Measurements from ENCODE around the gene KCNK5.

The KCNK5 gene

DNA sequence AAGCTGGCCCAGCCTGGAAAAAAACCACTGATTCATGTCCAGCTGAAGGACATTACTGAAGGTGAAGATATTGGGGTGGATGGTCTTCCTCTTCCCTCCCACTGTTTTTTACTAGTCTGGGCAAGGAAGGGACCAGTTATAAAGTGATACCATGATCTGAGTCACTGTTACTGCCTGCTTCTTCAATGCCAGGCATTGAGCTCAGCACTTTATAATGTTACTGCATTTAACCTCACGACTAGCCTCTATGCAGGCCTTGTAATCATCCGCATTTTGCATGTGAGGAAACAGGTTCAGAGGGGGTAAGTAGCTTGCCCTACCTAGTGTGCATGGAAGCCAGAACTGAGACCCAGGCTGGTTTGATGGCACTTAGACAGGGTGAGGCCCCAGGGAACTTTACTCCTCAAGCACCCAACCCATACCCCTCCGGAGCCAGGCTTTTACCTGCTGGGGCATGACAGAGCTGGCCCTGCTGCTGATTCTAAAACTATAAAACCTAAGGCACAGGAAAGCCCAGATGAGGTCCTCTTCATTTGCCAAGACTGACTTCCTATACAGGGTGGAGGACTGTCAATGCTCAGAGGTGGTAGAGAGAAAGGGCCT lies 11.0 kb upstream of the KCNK5 start:
- DNase-seq: no peak

DNA sequence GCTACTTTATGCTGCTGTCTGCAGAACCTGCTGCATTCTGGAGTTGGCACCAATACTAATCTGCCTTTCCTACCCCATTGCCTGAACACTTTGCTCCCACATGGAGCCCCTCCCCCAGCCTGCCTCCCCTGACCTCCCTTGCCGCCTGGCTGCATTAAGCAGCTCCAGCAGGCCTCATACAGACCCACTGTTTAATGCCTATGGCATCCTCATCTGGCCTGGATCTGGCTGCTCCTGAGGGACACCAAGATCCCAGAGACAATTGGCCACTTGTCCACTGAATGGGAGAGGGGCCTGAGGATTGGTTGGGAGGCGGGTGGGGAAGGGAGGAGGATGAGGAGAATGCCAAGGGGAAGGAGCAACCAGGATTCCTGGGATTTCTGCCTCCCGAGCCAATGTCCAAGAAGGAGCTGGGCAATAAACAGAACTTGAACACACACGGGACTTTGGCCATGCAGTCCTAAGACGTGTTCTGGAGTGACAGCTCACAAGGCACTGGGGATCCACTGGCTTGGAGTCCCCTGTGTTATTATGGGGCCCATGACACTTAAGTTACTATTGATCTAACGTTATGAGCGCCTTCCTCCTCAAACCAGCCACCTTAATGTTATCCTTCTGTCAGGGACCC lies 10.4 kb upstream of the KCNK5 start:
- DNase-seq: no peak

DNA sequence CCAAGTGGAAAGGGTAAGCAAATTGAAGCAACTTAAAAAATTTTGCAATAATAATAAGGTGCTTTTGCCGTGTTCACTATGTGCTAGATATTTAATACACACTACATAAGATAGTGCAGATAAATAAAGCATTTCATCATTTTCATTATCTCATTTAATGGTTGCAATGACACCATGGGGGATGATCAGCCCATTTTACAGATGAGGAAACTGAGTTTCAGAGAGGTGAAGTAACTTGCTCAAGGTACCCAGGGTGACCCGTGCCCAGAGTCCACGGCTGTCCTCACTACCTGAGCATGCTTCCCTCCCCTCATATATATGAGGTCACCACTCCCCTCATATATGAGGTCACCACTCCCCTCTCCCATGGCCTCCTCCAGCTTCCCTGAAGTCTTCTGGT lies 7.5 kb upstream of the KCNK5 start:
- DNase-seq: no peak

DNA sequence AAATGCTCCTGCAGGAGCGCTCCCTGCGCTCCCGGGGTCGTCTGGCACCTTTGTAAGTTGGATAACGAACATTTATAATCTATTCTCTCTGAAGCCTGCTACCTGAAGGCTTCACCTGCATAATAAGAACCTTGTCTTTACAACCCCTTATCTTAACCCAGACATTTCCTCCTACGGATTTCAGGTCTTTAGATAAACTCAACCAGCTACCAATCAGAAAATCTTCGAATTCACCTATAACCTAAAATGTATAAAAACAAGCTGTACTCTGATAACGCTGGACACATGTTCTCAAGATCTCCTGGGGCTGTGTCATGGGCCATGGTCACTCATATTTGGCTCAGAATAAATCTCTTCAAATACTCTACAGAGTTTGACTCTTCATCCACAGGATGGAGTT lies 4.1 kb upstream of the KCNK5 start:
- no peak for DNase-seq

DNA sequence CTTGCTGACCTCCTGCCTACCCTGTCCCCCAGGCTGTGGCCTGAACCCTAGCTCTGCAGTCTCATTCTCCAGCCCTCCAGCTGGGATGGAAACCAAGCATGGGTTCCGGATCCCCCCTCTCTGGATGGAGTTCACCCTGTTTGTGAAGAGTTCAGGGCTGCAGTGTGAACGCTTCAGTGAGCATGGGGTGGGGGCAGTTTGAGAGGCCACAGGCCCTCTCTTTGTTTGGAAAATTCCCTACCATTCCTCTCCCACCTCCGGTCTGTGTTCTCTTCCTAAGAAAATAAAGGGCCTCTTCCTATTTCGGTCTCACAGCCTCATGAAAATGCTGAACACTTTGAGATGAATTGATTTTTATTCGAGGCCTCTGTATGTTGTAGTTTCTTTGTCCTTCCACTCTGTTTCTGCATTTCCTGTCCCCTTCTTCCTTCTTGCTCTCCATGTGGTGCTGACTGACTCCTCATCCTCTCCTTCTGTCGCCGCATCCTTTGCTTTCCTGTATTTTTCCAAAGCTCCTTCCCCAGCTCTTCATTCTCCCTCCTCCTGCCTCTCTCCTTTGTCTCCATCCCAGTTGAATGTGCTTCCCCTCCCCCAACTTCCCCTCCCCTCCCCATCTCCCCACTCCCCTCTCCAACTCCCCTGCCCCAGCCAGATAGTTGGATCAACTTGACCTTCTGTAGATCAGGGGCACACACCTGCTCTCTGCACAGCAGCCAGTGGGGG lies 2.4 kb upstream of the KCNK5 start:
- no peak for DNase-seq

DNA sequence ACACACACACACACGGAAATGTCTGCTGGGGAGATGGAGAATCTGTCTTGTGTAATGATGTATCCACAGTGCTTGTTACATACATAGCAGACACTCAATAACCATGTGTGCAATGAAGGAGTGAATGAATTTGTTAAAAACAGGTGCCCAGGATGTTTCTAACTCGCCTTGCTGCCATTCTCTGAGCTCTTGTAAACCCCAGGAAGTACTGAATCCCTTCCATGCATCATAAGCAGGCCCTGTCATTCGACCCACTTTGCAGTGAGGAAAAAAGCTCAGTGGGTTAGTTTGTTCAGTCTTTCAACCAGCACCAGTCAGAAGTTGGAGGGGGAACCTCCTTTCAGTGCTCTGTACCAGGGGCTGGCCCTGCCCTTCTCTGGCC lies 1.4 kb upstream of the KCNK5 start:
- DNase-seq: no peak

DNA sequence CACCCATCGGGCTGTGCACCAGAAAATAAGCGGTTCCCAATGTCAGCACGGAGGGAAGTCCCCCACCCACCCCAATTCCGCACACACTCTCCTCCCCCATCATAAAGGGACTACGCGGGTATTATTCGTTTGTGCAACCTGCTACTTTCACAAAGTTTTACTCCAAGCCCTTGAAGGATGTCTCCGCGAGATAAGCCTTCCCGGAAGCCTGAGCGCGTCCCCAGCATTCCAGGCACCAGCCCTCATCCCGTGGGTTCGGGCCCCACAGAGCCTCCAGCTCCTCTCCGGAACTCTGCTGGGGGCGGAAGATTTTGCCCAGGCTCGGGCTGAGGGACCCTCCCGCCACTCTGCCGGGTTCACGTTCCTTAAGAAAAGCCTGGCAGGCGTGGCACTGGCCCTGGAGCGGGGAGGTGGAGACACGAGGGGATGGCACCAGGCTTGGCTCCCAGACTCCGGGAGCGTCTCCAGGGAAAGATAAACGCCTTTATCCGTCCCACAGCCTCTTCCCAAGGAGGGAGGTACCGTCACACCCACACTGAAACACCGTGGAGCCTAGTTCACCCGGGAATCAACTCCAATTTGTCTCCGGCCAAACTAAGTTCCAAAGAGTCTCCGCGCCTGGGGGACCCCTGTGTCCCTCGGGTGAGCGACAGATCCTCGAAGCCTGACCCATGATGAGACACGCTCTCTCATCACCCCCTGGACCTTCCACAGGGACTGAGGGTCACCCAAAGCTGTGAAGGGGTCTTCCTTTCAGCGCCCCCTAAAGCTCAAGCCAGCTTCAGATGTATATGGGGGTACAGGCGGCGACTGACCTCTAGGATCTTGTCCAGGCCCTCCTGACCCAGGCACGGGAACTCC lies 934 bp downstream of the KCNK5 start:
- no peak for DNase-seq

DNA sequence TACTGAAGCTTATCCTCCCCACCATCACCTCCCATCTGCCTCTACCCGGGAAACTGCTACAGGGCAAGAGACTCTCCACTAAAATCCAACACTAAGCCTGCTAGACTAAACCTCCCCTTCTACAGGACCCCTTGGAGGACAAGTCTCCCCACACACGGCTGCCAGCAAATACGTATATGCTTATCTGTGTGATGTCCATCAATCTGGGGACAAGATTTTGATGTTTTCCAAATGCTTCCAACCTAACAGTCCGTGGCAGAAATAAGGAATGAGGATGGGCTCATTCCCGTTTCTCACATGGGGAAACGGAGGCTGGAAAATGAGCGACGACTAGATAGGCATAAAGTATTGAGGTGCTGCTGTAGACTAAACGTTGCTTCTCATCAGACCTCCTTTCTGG lies 1.8 kb downstream of the KCNK5 start:
- no peak for DNase-seq

DNA sequence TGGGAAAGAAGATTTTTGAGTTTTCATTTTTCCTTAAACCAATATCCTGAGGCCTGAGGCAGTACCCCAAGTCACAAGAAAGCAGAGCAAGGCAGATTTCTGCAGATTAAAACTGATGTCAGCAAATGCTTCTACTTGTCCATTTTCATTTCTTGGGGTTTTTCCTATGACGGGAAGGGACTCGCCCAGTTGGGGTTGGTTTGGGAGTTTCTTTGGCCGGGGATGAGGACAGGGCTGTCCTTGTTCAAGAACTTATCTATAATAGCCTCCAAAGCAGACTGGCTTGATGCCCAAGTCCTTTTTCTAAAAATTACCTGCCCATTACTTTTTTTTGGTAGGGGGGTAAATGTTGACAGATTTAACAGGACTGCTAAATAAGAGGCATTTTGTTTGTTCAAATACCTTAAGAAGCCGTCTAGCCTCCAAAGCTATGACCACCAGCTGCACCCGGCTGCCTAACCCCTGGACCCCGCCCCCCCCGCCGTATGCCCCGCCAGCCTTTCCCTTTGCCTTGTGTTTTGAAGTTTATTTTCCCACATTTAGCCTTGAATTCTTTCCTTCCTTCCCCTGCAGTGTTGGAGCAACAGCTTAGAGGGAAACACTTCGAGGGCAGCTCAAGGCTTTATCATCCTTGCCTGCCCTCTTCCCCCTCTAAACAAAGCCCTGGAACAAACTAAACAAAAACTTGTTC lies 2.5 kb downstream of the KCNK5 start:
- no peak for DNase-seq

DNA sequence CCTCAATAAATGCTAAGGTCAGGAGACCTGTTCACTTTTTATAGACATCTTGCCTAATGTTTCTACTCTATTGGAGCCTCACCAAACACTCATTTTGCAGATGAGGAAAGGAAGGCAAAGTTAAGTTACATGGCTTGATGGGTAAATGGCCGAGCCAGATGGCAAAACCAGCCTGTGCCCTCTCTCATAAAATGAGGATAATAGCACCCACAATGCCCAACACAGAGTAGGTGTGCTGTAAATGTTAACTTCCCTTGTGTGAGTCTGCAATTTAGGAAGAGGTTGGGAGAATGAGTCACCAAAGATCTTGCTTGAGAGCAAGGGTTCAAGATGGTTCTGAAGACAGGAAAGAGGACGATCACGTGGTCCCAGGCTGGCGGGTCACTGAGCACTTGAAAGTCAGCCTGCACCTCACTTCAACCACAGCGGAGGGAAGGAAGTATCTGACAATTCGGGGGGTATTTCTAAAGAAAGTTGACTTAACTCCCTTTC lies 3.3 kb downstream of the KCNK5 start:
- no peak for DNase-seq

DNA sequence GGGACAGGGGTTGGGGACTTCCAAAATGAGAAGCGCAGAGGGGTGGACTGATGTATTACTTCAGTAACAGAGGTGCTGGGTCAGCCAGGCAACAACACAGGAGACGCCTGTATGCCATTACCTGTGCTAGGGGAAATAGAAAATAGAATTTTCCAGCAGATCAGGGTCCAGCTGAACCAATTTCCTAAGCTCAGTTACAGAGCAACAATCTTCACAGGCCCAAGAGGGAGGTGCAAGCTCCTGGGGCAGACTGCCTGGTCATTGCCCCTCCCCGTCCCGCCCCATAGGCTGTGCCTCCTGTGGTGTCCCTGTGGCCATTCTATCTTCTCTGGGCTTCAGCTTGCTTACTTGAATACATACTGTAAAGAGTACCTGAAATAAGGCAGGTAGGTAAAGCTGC lies 3.7 kb downstream of the KCNK5 start:
- DNase-seq: no peak

DNA sequence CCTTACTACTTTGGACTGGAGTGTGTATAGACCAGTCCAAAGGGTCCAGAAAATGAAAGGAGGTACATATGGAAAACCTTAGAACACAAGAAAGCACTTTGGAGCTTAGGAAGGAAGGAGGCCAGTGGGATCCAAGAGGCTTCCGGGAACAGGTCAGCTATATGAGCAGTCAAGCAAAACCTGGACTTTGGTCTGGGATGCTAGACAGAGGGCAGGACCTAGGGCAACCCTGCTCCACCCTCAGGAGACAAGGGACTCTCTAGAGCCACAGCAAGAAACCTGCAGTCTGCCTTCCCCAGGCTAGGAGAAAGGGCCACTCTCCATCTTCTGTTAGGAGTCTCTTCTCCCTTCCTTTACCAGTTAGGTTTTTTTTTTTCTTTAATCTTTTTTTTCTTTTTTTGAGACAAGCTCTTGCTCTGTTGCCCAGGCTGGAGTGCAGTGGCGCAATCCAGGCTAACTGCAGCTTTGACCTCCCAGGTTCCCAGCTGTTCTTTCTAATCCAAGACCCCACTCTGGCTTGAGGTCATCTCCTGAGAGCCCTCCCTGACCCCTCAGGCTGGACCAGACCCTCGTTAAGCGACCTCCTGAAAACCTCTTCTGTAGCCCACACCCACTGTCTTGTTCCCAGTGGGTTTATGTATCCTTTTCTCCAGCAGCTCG lies 4.6 kb downstream of the KCNK5 start:
- no peak for DNase-seq

DNA sequence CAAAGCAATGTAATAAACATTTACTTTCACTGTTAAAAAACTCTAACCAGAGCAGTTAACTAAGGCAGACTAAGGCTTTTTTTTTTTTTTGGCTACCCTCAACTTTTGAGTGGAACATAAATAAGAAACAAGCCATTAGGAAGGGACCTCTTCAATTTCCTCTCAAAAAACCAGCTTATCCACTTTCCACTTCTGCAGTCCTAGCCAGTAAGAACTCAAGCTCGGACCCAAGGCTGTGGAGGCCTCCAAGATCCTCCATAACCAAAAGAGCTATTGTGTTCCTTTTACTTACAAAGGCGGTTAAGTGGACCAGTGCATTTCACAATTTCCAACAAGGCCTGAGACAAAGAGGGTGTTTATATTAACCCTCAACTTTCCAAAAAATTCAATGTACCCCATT lies 5.3 kb downstream of the KCNK5 start:
- DNase-seq: no peak

DNA sequence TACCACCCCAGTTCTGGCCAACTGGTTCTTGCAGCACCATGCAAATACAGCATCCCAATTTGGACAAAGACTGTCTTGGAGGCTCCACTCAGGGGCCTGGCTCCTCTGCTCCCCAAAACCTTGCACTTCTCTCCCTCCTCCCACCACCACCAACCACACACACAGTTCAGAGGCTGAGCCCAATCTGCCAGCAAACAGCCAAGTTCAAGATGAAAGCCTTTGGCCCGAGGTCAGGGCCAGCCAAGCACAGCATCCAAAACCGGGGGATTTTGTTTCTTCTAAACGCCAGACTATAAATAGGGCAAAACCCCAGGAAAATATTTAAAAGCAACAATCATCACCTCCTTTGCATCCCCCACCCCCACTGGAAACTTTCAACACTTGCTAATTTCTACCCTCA lies 5.7 kb downstream of the KCNK5 start:
- DNase-seq: no peak

DNA sequence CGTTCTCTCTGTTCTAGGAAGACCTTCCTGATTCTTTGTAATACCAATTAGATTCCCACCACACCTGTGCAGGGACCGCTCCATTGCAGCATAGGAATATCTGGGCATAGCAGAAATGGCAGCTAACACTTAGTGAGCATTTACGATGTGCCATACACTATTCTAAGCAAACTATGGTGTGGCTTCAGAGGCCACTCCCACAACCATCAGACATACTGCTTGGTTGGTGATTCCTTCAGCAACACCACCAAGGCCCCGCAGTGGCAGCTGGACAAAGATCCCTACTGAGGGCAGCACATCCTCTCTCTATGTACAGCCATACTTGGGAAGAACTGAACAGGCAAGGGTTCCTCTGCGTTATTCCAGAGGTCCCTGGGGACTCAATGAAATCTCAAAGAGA lies 6.2 kb downstream of the KCNK5 start:
- DNase-seq: no peak

DNA sequence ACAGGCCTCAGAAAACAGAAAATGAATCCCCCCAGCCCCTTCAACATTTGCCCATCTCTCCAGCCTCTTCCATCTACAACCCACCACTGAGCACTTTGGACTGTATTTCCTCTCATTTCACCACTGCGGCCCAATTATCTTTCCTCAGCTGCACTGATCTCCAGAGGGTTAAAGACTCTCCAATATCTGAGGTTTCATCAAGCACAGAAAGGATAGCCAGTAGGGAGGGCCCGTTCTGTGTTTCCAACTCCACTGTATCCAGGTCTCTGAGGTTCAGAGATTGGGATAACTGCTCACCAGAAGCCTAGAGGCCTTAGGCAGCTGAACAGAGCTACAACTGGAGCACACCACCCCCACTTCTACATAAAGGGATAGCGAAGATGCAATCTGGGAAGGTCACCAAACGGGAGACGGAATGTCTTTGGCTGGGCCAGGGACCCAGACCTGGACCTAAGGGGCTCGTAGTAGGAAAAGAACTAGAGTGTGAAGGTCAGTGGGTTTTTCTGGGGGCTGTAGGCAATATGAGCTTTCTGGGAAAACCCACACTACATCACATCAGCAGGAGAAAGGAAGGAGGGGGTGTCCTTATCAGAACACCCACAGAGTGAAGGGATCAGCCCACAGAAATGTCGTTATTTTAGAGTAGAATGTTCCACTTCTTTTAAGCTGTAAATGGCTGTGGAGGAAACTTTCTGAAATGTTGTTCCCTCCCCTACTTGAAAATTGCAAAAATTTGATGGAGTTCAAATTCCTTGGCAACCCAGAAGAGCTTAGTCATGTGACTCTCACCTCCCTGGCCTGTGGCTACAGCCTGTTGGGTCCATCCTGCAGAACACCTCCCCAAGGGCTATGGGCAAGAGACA lies 7.3 kb downstream of the KCNK5 start:
- no peak for DNase-seq

DNA sequence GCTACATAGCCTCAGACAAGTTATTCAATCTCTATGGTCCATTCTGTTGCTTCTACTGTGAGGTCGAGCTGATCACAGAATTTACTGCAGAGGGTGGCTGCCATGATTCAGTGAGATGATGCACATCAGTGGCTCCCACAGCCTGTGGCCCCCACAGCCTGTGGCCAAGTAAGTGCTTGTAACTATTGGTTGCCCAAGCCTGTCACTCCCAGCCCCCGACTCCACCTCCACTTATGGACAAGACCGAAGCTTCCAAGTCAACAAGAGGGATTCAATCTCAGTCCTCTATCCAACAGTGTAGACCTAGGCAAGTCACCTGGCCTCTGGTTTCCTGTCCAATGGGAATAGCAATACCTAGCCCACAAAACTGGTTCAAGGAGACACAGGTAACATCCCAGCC lies 8.2 kb downstream of the KCNK5 start:
- DNase-seq: no peak

DNA sequence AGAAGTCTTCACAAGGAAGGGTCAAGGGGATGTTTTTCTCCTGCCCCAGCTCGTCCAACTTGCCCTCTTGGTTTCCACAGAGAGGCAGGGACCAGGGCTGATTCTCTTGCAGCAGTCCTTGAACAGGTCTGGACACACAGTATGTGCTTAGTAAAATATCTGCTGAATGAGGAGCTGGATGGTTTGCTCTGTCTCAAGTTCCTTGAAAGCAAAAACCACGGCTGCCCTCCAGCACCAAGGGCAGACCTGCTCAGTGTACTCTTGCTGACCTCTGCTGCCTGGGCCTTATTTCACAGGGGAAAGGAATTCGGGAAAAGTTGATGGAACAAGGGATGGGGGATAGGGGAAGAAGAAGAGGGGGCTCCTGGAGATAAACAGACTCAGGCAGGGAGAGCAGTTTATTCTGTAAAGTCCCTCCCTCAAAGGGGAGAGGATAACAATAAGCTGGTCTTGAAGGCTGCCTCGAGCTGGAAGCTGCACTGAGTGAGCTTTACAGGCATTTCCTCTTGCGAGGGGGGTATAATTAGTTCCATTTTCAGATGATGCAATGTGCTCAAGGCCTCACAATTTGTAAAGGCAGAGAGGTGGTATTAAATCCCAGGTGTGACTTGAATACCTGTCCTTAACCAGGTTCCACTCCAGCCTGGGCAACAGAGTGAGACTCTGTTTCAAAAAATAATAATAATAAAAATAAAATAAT lies 10.3 kb downstream of the KCNK5 start:
- DNase-seq: no peak

DNA sequence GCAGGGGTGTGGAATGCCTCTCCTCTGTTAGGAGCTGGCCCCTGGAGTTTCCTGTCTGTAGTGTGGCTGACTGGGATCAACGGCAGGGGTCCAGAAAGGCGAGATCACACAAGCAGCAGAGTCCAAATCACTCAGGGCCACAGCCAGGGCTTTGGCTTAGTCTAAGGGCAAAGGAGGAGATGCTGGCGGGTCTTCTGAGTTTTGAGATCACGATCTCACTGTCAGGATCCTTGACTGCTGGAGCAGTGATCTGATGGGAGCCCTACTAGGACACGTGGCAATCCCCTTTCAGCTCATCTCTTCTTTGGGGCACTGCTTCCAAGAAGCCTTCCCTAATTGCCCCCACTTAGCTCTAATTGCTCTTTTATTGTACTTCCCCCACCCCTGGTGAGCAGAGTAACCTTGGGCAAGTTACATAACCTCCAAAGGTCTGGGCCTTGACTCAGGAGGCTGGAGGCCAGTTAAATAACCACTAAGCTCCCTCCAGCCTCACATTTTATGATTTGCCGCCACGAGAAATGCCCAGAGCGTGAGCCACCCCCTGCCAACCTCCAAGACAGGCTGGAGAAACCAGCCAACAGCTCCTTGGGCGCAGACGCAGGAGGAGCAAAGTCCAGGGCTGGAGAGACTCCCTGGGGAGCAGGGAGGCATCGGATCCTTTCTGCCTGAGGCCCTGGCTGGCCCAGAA lies 12.0 kb downstream of the KCNK5 start:
- DNase-seq: no peak

DNA sequence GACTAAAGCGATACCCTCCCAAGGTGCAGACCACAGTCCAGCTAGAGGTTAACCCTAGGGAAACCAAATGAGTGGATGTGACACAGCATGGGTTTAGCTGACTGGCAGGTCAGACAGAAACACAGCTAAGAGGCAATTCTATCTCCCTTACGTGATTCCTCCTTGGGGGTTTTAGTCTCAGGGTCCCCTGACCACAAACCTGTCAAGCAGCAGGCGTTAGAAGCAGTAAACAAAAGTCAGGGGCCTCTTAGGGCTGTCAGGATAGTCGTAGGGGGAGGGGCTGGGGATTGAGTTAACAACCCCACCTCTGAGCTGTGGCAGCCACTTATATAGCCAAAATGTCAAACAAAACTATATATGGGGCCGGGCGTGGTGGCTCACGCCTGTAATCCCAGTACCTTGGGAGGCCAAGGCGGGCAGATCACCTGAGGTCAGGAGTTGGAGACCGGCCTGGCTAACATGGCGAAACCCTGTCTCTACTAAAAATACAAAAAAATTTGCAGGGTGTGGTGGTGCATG lies 13.6 kb downstream of the KCNK5 start:
- no peak for DNase-seq
